Stimulated activated CD4-positive, alpha-beta T cell treated with anti-CD3 and anti-CD28 coated beads, Interleukin-12 subunit alpha, Interleukin-12 subunit beta, amount 100 ng/mL, for 24 hours (primary cell): ENCODE measurements around the gene IER2.
"Not testable (repeated sequence)": the region's sequence is repeated elsewhere in the genome, so short reads cannot be mapped to it uniquely, and the experiment has no call there.

ENCODE experiments used
- DNase-seq, 2 experiments: peaks; one replicate each; pipeline ENCODE4 v3.0.0-alpha.2; 2020; ENCODE audit warnings: low read depth in 2 of 2

IER2 gene

DNA sequence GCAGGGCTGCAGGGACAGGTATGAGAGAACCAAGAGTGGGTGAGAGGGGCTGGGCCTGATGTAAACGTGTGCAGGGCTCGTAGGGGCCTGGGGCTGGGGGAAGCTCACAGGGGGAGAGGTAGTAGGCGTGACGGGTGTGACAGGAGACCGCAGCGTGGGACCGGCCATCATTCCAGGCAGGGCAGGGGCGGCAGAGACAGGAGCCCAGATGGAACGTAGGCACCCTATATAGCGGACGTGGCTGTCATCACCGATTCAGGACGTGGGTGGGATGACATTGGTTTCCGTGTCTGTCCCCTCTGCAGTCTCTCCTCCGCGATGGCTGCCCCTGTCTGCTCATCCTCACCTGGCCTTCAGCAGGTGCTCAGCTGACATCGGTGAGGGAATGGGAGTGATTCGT is 48.4 kb downstream of the IER2 start:
- no peak for DNase-seq

DNA sequence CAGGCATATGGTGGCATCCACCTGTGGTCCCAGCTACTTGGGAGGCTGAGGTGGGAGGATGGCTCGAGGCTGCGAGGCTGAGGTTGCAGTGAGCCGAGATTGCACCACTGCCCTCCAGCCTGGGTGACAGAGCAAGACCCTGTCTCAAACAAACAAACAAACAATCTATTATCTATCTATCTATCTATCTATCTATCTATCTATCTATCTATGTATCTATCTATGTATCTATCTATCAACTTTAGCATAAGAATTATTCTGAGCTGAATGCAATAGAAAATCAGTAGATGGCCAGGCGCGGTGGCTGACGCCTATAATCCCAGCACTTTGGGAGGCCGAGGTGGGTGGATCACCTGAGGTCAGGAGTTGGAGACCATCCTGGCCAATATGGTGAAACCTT is 51.9 kb downstream of the IER2 start:
- DNase-seq = not testable (repeated sequence)
